ENCODE measurements around the gene RXRA.

DNA sequence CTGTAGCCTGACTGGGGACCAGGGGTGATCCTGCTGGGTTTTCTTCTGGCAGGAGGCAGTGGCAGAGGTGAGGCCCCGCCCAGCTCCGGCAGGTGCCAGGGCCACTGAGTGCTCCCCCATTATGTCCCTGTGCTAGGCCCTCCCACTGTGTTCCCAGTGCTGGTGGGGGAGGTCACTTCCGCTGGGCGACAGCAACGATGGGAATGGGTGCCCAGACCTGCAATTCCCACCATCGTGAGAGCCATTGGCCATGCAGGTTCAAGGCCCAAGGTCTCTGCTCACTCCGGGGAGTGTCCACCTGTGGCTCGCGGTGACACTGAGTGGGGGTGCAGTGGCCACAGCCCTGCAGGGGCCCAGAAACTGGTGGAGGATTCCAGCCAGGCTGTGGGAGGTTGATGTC lies 98.6 kb downstream of the RXRA start:
- TF ChIP-seq, protein P1, sequence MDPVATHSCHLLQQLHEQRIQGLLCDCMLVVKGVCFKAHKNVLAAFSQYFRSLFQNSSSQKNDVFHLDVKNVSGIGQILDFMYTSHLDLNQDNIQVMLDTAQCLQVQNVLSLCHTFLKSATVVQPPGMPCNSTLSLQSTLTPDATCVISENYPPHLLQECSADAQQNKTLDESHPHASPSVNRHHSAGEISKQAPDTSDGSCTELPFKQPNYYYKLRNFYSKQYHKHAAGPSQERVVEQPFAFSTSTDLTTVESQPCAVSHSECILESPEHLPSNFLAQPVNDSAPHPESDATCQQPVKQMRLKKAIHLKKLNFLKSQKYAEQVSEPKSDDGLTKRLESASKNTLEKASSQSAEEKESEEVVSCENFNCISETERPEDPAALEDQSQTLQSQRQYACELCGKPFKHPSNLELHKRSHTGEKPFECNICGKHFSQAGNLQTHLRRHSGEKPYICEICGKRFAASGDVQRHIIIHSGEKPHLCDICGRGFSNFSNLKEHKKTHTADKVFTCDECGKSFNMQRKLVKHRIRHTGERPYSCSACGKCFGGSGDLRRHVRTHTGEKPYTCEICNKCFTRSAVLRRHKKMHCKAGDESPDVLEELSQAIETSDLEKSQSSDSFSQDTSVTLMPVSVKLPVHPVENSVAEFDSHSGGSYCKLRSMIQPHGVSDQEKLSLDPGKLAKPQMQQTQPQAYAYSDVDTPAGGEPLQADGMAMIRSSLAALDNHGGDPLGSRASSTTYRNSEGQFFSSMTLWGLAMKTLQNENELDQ (CRISPR knock-in tag; IDR thresholded peaks at IDR 0.05; ENCODE audit: borderline replicate concordance): no peak
- TF ChIP-seq MEF2D (CRISPR knock-in tag; IDR thresholded peaks at IDR 0.05): no peak
- no peak for TF ChIP-seq WIZ (CRISPR knock-in tag; IDR thresholded peaks at IDR 0.05)
